ENCODE measurements around the gene SERGEF.

SERGEF gene

GRCh38 chr11:18012906-18013781, at the start of gene SERGEF:
Gene SERGEF, minus strand, starts transcription at chr11:18013047. Its CDS starts 37 bp downstream, at chr11:18013010.
- Histone ChIP-seq H3K9me3 (ENCODE audit: control insufficient read depth in 2 of 2, low read length in 2 of 2) (no peaks in the 10 kb centered on the region), H3K9ac (ENCODE audit: low read depth in 1 of 2, low read length in 2 of 2) (peak within 1 kb of the TSS; percentile 86 to 90), H3K27ac (ENCODE audit: low read depth in 2 of 2, low read length in 2 of 2) (peak within 1 kb of the TSS; percentile 82 to 90), H3K4me3 (ENCODE audit: low read length in 2 of 2) (peak within 1 kb of the TSS; percentile 73 to 96), H3K36me3 (ENCODE audit: control insufficient read depth in 2 of 2, insufficient read depth in 2 of 2, low read length in 2 of 2) (no peaks in the 10 kb centered on the region), H3K27me3 (ENCODE audit: control insufficient read depth in 2 of 2, insufficient read depth in 2 of 2, low read length in 2 of 2) (no peaks in the 10 kb centered on the region), H3K4me1 (ENCODE audit: control insufficient read depth in 2 of 2, insufficient read depth in 2 of 2, low read length in 2 of 2) (peaks cover 8 to 18% of the 10 kb centered on the region in 2 donors)

GRCh38 chr11:18061351-18061750, 48.5 kb upstream of the SERGEF start:
- Histone ChIP-seq H3K27me3 (ENCODE audit: control insufficient read depth in 2 of 2, insufficient read depth in 2 of 2, low read length in 2 of 2) (no peaks in the 10 kb centered on the region), H3K4me1 (ENCODE audit: control insufficient read depth in 2 of 2, insufficient read depth in 2 of 2, low read length in 2 of 2) (peaks cover 0 to 7% of the 10 kb centered on the region in 2 donors), H3K9ac (ENCODE audit: low read depth in 1 of 2, low read length in 2 of 2) (no peak overlapping the region), H3K4me3 (ENCODE audit: low read length in 2 of 2) (no peak overlapping the region), H3K27ac (ENCODE audit: low read depth in 2 of 2, low read length in 2 of 2) (no peak overlapping the region), H3K9me3 (ENCODE audit: control insufficient read depth in 2 of 2, low read length in 2 of 2) (no peaks in the 10 kb centered on the region), H3K36me3 (ENCODE audit: control insufficient read depth in 2 of 2, insufficient read depth in 2 of 2, low read length in 2 of 2) (no peaks in the 10 kb centered on the region)

- no peaks in the 10 kb centered on the region for H3K9me3 ChIP-seq (ENCODE audit: control insufficient read depth in 2 of 2, low read length in 2 of 2)
- H3K4me1 ChIP-seq (ENCODE audit: control insufficient read depth in 2 of 2, insufficient read depth in 2 of 2, low read length in 2 of 2): no peaks in the 10 kb centered on the region
- no peaks in the 10 kb centered on the region for H3K36me3 ChIP-seq (ENCODE audit: control insufficient read depth in 2 of 2, insufficient read depth in 2 of 2, low read length in 2 of 2)
- H3K9ac ChIP-seq (ENCODE audit: low read depth in 1 of 2, low read length in 2 of 2): no peak overlapping the region
- no peak overlapping the region for H3K4me3 ChIP-seq (ENCODE audit: low read length in 2 of 2)
- no peak overlapping the region for H3K27ac ChIP-seq (ENCODE audit: low read depth in 2 of 2, low read length in 2 of 2)
- no peaks in the 10 kb centered on the region for H3K27me3 ChIP-seq (ENCODE audit: control insufficient read depth in 2 of 2, insufficient read depth in 2 of 2, low read length in 2 of 2)
Observed at GRCh38 chr11:18056561-18057181, 43.8 kb upstream of the SERGEF start.

GRCh38 chr11:18054511-18055103, 41.8 kb upstream of the SERGEF start:
- H3K9ac ChIP-seq (ENCODE audit: low read depth in 1 of 2, low read length in 2 of 2): no peak overlapping the region
- H3K36me3 ChIP-seq (ENCODE audit: control insufficient read depth in 2 of 2, insufficient read depth in 2 of 2, low read length in 2 of 2): no peaks in the 10 kb centered on the region
- no peak overlapping the region for H3K4me3 ChIP-seq (ENCODE audit: low read length in 2 of 2)
- no peak overlapping the region for H3K27ac ChIP-seq (ENCODE audit: low read depth in 2 of 2, low read length in 2 of 2)
- H3K4me1 ChIP-seq (ENCODE audit: control insufficient read depth in 2 of 2, insufficient read depth in 2 of 2, low read length in 2 of 2): no peaks in the 10 kb centered on the region
- H3K9me3 ChIP-seq (ENCODE audit: control insufficient read depth in 2 of 2, low read length in 2 of 2): no peaks in the 10 kb centered on the region
- H3K27me3 ChIP-seq (ENCODE audit: control insufficient read depth in 2 of 2, insufficient read depth in 2 of 2, low read length in 2 of 2): no peaks in the 10 kb centered on the region

- Histone ChIP-seq H3K27ac (ENCODE audit: low read depth in 2 of 2, low read length in 2 of 2) (no peak overlapping the region), H3K9me3 (ENCODE audit: control insufficient read depth in 2 of 2, low read length in 2 of 2) (no peaks in the 10 kb centered on the region), H3K4me3 (ENCODE audit: low read length in 2 of 2) (no peak overlapping the region), H3K36me3 (ENCODE audit: control insufficient read depth in 2 of 2, insufficient read depth in 2 of 2, low read length in 2 of 2) (no peaks in the 10 kb centered on the region), H3K4me1 (ENCODE audit: control insufficient read depth in 2 of 2, insufficient read depth in 2 of 2, low read length in 2 of 2) (peaks cover 0 to 2% of the 10 kb centered on the region in 2 donors), H3K27me3 (ENCODE audit: control insufficient read depth in 2 of 2, insufficient read depth in 2 of 2, low read length in 2 of 2) (peaks cover 10 to 11% of the 10 kb centered on the region in 2 donors), H3K9ac (ENCODE audit: low read depth in 1 of 2, low read length in 2 of 2) (no peak overlapping the region)
Observed at GRCh38 chr11:18050848-18051247, 38.0 kb upstream of the SERGEF start.

- no peaks in the 10 kb centered on the region for H3K36me3 ChIP-seq (ENCODE audit: control insufficient read depth in 2 of 2, insufficient read depth in 2 of 2, low read length in 2 of 2)
- H3K27ac ChIP-seq (ENCODE audit: low read depth in 2 of 2, low read length in 2 of 2): no peak within 1 kb of the TSS
- H3K9ac ChIP-seq (ENCODE audit: low read depth in 1 of 2, low read length in 2 of 2): peak within 1 kb of the TSS in 1 of 2 donors; percentile 24
- peaks cover 0 to 3% of the 10 kb centered on the region in 2 donors for H3K4me1 ChIP-seq (ENCODE audit: control insufficient read depth in 2 of 2, insufficient read depth in 2 of 2, low read length in 2 of 2)
- no peaks in the 10 kb centered on the region for H3K9me3 ChIP-seq (ENCODE audit: control insufficient read depth in 2 of 2, low read length in 2 of 2)
- H3K4me3 ChIP-seq (ENCODE audit: low read length in 2 of 2): no peak within 1 kb of the TSS
- peaks cover 19% of the 10 kb centered on the region in 2 donors for H3K27me3 ChIP-seq (ENCODE audit: control insufficient read depth in 2 of 2, insufficient read depth in 2 of 2, low read length in 2 of 2)
Observed at GRCh38 chr11:18046116-18046777, 33.4 kb upstream of the SERGEF start, which contains the start of gene TPH1. Gene TPH1, minus strand, starts transcription at chr11:18046269. Its CDS starts 5,507 bp downstream, at chr11:18040762.

GRCh38 chr11:18036456-18036855, 23.6 kb upstream of the SERGEF start:
- H3K9me3 ChIP-seq (ENCODE audit: control insufficient read depth in 2 of 2, low read length in 2 of 2): no peaks in the 10 kb centered on the region
- no peak overlapping the region for H3K4me3 ChIP-seq (ENCODE audit: low read length in 2 of 2)
- no peaks in the 10 kb centered on the region for H3K4me1 ChIP-seq (ENCODE audit: control insufficient read depth in 2 of 2, insufficient read depth in 2 of 2, low read length in 2 of 2)
- no peak overlapping the region for H3K9ac ChIP-seq (ENCODE audit: low read depth in 1 of 2, low read length in 2 of 2)
- H3K27ac ChIP-seq (ENCODE audit: low read depth in 2 of 2, low read length in 2 of 2): no peak overlapping the region
- H3K36me3 ChIP-seq (ENCODE audit: control insufficient read depth in 2 of 2, insufficient read depth in 2 of 2, low read length in 2 of 2): no peaks in the 10 kb centered on the region
- H3K27me3 ChIP-seq (ENCODE audit: control insufficient read depth in 2 of 2, insufficient read depth in 2 of 2, low read length in 2 of 2): no peaks in the 10 kb centered on the region

GRCh38 chr11:18027475-18027874, 14.6 kb upstream of the SERGEF start:
- H3K27ac ChIP-seq (ENCODE audit: low read depth in 2 of 2, low read length in 2 of 2): no peak overlapping the region
- H3K9me3 ChIP-seq (ENCODE audit: control insufficient read depth in 2 of 2, low read length in 2 of 2): no peaks in the 10 kb centered on the region

GRCh38 chr11:18022419-18022818, 9.6 kb upstream of the SERGEF start:
- Histone ChIP-seq H3K4me3 (ENCODE audit: low read length in 2 of 2) (no peak overlapping the region), H3K9me3 (ENCODE audit: control insufficient read depth in 2 of 2, low read length in 2 of 2) (no peaks in the 10 kb centered on the region), H3K36me3 (ENCODE audit: control insufficient read depth in 2 of 2, insufficient read depth in 2 of 2, low read length in 2 of 2) (no peaks in the 10 kb centered on the region), H3K4me1 (ENCODE audit: control insufficient read depth in 2 of 2, insufficient read depth in 2 of 2, low read length in 2 of 2) (no peaks in the 10 kb centered on the region), H3K27ac (ENCODE audit: low read depth in 2 of 2, low read length in 2 of 2) (no peak overlapping the region), H3K9ac (ENCODE audit: low read depth in 1 of 2, low read length in 2 of 2) (no peak overlapping the region), H3K27me3 (ENCODE audit: control insufficient read depth in 2 of 2, insufficient read depth in 2 of 2, low read length in 2 of 2) (no peaks in the 10 kb centered on the region)

More at GRCh38 chr11:18027475-18027874, 14.6 kb upstream of the SERGEF start:
- H3K36me3 ChIP-seq (ENCODE audit: control insufficient read depth in 2 of 2, insufficient read depth in 2 of 2, low read length in 2 of 2): no peaks in the 10 kb centered on the region
- H3K27me3 ChIP-seq (ENCODE audit: control insufficient read depth in 2 of 2, insufficient read depth in 2 of 2, low read length in 2 of 2): no peaks in the 10 kb centered on the region
- H3K4me3 ChIP-seq (ENCODE audit: low read length in 2 of 2): no peak overlapping the region
- no peak overlapping the region for H3K9ac ChIP-seq (ENCODE audit: low read depth in 1 of 2, low read length in 2 of 2)
- no peaks in the 10 kb centered on the region for H3K4me1 ChIP-seq (ENCODE audit: control insufficient read depth in 2 of 2, insufficient read depth in 2 of 2, low read length in 2 of 2)
